MM.1S (cell line): ENCODE data around the gene TBX4.

Experiments
- EZH2 ChIP-seq: fragments of 300-600 bp; sonication (generic); optimal IDR thresholded peaks from 2 replicates; pipeline ENCODE3; 2017; ENCODE audit warnings: low read depth, mild to moderate bottlenecking, antibody characterized with exemption, low read length, mixed read lengths
- EZH2phosphoT487 ChIP-seq: fragments of 300-600 bp; sonication (generic); IDR thresholded peaks from 2 replicates; pipeline ENCODE4 v1.6.1; 2018; ENCODE audit warnings: antibody characterized with exemption, low read length
- TF ChIP-seq, protein P1 (sequence below): fragments of 300-600 bp; sonication (generic); IDR thresholded peaks from 2 replicates; pipeline ENCODE4 v1.5.1; 2016; ENCODE audit warnings: antibody characterized with exemption, low read length, mixed read lengths

DNA sequence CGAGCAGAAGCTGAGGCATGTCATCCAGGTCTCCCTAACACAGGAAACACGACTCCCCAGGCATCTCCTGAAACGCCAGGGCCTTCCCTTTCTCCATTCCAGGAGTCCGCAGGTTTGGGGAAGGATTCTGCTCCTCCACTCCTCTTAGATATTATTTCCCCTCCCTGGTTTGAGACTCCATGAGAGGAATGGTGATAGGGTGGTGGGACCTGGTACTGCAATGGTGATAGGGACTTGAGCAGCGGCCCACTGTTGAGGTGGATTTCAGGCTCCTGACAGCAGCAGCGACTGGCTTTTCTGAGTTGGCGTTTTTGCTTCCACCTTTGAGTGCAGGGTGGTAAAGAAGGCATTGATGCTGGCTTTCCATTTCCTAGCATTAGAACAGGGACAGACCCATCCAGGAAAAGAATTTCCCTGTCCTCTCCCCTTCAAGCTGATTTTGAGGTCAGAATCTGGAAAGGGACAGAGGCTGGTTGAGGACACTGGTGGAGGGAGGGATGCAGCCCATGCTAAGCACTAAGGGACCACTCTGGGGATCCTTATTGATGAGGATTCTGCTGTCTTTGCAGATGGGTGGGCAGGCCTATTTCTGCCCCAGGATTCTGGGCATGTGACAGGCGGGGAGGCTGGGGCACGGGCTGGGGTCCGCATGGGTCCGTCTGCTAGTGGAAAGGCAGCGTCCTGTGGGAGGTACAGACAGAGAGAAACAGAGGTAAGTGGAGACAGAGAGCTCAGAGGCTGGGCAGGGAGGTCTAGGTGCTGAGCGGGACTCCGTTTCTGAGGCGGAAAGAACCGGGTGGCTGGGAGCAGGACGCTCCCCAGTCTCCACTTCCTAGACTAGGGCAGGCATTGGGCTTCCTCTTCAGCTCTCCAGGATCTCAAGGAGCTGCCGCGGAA, 1.3 kb upstream of the TBX4 start:
- TF ChIP-seq, protein P1, sequence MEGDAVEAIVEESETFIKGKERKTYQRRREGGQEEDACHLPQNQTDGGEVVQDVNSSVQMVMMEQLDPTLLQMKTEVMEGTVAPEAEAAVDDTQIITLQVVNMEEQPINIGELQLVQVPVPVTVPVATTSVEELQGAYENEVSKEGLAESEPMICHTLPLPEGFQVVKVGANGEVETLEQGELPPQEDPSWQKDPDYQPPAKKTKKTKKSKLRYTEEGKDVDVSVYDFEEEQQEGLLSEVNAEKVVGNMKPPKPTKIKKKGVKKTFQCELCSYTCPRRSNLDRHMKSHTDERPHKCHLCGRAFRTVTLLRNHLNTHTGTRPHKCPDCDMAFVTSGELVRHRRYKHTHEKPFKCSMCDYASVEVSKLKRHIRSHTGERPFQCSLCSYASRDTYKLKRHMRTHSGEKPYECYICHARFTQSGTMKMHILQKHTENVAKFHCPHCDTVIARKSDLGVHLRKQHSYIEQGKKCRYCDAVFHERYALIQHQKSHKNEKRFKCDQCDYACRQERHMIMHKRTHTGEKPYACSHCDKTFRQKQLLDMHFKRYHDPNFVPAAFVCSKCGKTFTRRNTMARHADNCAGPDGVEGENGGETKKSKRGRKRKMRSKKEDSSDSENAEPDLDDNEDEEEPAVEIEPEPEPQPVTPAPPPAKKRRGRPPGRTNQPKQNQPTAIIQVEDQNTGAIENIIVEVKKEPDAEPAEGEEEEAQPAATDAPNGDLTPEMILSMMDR, result no peak
- no peak for TF ChIP-seq EZH2
- no peak for TF ChIP-seq EZH2phosphoT487
